ENCODE results near the gene NFATC2. TPM values are rescaled to one million over a fixed set of nuclear protein-coding genes. Genes with fewer than 3 reads are reported as not detected.
A peak's percentile ranks its signal among the peaks of the same experiment; 100 is the strongest.

NFATC2 gene
- total and polyA plus RNA-seq, 12 donors = 0.43 to 5.7 (median 3.3) TPM

DNA sequence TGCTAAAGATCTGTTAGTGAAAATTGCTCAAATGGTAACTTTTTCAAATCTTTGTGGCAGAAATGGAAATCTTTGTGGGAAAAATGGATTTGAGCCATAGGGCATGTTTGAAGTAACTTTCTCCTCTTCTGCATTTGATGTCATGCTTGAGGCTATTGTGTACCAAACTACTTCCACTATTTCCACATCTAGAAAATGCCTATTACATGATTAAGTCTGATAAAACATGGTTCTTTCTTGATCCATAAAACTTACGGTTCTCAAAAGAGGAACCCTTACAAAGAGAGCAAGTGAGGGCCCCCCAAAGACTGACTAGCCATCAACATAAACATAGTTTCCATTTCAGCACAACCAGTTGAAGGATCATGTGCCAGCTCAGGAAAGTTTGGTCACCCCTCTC, 150.6 kb downstream of the NFATC2 start:
- Histone ChIP-seq H3K27me3 (no peaks in the 10 kb centered on the region), H3K27ac (no peak overlapping the region), H3K4me3 (no peak overlapping the region), H3K36me3 (peaks cover 0 to 9% (median 0%) of the 10 kb centered on the region in 9 donors), H3K4me1 (peaks cover 6 to 88% (median 54%) of the 10 kb centered on the region in 9 donors), H3K9me3 (peaks cover 0 to 3% (median 0%) of the 10 kb centered on the region in 11 donors)
- TF ChIP-seq, protein P1, sequence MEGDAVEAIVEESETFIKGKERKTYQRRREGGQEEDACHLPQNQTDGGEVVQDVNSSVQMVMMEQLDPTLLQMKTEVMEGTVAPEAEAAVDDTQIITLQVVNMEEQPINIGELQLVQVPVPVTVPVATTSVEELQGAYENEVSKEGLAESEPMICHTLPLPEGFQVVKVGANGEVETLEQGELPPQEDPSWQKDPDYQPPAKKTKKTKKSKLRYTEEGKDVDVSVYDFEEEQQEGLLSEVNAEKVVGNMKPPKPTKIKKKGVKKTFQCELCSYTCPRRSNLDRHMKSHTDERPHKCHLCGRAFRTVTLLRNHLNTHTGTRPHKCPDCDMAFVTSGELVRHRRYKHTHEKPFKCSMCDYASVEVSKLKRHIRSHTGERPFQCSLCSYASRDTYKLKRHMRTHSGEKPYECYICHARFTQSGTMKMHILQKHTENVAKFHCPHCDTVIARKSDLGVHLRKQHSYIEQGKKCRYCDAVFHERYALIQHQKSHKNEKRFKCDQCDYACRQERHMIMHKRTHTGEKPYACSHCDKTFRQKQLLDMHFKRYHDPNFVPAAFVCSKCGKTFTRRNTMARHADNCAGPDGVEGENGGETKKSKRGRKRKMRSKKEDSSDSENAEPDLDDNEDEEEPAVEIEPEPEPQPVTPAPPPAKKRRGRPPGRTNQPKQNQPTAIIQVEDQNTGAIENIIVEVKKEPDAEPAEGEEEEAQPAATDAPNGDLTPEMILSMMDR (IDR thresholded peaks at IDR 0.05) = no peak
- intact Hi-C loops (cut with DNase I) = loop anchor here in 3 of 10 donors (5.0 to 10.0 kb wide), 4 partner anchors 100 to 155 kb away; partner anchors contain the start of gene NFATC2 (in 2 of the 3)
- 93 to 97% methylated on average over 1 of the region's 1 CpG for WGBS, 2 donors
- no peak for ATAC-seq
- DNase-seq = no peak

DNA sequence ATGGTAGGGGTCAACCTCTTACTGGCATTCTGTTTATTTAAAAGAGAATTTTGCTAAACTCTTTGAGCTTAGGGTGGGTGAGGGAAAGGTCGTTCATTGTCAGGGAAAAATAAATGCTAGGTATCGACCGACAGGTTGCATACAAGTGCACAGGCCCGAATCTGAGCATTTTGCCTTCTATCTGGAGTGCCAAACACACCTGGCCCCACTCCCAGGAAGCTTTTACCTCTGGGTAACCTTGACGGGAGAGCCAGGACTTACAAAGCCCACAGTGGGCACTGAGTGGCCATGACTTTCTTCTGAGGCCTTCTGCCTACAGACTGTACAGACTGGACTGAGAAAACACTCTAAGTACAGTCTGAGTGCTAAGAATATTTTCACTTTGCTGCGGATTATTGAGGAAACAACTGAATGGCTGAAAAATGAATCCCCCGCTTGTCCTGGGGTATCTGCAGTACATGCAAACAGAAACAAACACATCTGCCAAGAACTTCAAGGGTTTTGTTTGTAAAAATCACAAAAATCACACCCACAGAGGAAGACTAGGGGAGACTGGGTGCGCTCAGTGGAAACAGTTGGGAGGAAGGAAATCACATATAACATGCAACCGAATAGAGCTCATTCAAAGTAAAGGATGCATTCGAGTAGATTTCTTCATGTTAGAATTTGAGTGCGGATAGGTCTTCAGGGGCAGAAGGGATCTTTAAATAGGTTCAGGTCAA, 152.8 kb downstream of the NFATC2 start:
- Histone ChIP-seq H3K36me3 (peaks cover 0 to 9% (median 0%) of the 10 kb centered on the region in 9 donors), H3K27ac (peak overlapping the region in 8 of 10 donors; percentile 23 to 81 (median 62)), H3K4me3 (no peak overlapping the region), H3K27me3 (no peaks in the 10 kb centered on the region), H3K9me3 (peaks cover 0 to 3% (median 0%) of the 10 kb centered on the region in 11 donors), H3K4me1 (peaks cover 6 to 67% (median 48%) of the 10 kb centered on the region in 9 donors)
- intact Hi-C loops (cut with DNase I) = loop anchor here in 8 of 10 donors (1.0 to 10.0 kb wide), 9 partner anchors 103 to 208 kb away; partner anchors contain the start of gene NFATC2 (in 2 of the 8)
- WGBS, 2 donors = 60 to 67% methylated on average over 11 of the region's 11 CpGs
- DNase-seq (no peak), ATAC-seq (peak in 4 of 8 donors; percentile 17 to 46 (median 40))
- TF ChIP-seq, protein P1 (IDR thresholded peaks at IDR 0.05) = no peak

DNA sequence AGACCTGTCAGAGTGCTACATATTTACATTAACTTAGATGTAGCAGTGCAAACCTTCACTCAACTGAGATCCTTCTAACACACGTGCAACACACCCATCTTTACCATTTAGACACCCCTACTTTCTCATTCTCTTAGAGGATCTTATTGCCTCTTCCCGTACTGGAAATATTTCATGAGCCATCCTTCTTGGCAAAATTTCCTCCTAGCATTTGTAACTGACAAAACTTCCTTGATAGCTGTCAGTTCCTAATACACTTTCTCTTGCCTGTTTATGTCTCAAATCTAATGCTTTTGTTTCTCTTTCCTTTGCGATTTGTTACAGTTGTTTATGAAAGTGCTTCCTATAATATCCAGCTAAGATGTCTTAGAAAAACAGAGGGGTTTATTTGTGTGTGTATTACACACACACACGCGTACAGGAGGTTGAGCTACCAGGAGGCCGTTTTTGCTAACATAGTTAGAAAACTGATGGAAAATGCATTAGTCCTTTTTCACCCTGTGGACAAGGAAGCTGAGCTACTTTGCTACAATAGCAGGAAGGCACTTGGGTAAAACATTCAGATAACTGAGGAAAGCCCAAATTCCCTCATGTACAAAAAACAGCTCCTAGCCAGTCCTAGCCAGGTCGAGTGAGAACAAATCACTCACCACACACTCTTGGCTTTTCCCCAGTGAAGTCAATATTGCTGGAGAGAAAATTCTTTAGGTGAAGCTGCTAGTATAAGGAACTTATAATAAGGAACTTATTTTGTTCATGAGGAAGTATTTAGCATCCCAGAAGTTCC, 153.6 kb downstream of the NFATC2 start:
- H3K36me3 ChIP-seq = peaks cover 0 to 9% (median 0%) of the 10 kb centered on the region in 9 donors
- intact Hi-C loops (cut with DNase I) = loop anchor here in 8 of 10 donors (1.0 to 10.0 kb wide), 5 partner anchors 103 to 208 kb away; no protein-coding TSS in a partner anchor
- ATAC-seq = peak; percentile 30 to 84 (median 80)
- TF ChIP-seq, protein P1 (IDR thresholded peaks at IDR 0.05) = no peak
- peaks cover 0 to 3% (median 0%) of the 10 kb centered on the region in 11 donors for H3K9me3 ChIP-seq
- whole genome bisulfite sequencing, 2 donors = 52 to 62% methylated on average over 7 of the region's 7 CpGs
- H3K27me3 ChIP-seq = no peaks in the 10 kb centered on the region
- H3K4me3 ChIP-seq = no peak overlapping the region
- H3K4me1 ChIP-seq = peaks cover 6 to 59% (median 40%) of the 10 kb centered on the region in 9 donors
- peak overlapping the region in 7 of 10 donors; percentile 23 to 81 (median 64) for H3K27ac ChIP-seq
- DNase-seq = peak in 1 of 2 donors; percentile 16

DNA sequence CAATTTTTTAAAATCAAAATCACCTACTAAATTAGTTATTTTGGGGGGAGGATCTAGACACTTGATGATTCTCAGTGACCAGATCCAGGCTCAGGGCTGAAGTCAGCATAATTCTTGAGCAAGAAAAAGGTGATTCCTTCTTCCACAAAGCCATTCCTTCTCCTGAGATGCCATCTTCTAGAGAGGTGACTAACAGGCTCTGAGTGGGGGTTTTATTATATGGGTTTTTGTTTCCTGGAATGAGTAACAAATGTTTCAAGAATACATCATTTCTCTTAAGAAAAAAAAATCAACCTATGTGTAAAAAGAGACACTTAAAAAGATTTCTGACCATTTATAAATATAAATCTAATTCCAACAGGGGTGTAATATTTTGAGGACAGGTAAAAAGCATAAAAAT, 154.3 kb downstream of the NFATC2 start:
- H3K27ac ChIP-seq = peak overlapping the region in 6 of 10 donors; percentile 27 to 81 (median 62)

More for the DNA sequence above, 154.3 kb downstream of the NFATC2 start:
- intact Hi-C loops (cut with DNase I) = loop anchor here in 8 of 10 donors (2.0 to 10.0 kb wide), 4 partner anchors 153 to 209 kb away; no protein-coding TSS in a partner anchor
- Histone ChIP-seq H3K4me3 (no peak overlapping the region), H3K9me3 (peaks cover 0 to 3% (median 0%) of the 10 kb centered on the region in 11 donors), H3K27me3 (no peaks in the 10 kb centered on the region), H3K36me3 (peaks cover 0 to 9% (median 0%) of the 10 kb centered on the region in 9 donors), H3K4me1 (peaks cover 0 to 52% (median 37%) of the 10 kb centered on the region in 9 donors)
- no peak for DNase-seq
- TF ChIP-seq, protein P1 (IDR thresholded peaks at IDR 0.05) = no peak
- ATAC-seq = no peak

Data from heart right ventricle (tissue), 16 donors.